Heart left ventricle (tissue), 16 donors: ENCODE measurements around the gene GTF2IRD1. TPM values are rescaled to one million over a fixed set of nuclear protein-coding genes. Genes with fewer than 3 reads are reported as not detected.

Experiments used
- ATAC-seq, 4 donors: fragments of 200-7000 bp; cut with Tn5 transposase; one replicate each; pipeline ENCODE4 v1.9.1; 2020 to 2022; ENCODE audit warnings: moderate library complexity in 4 of 4, mild to moderate bottlenecking in 3 of 4, moderate number of reproducible peaks in 1 of 4
- DNase-seq, 5 donors: peaks; one replicate each; pipeline ENCODE4 v3.0.0-alpha.2; 2020
- H3K27ac ChIP-seq, 12 donors: fragments of 200-600 bp; sonication (generic) in 4 of 12; one replicate each; pipeline versions ENCODE4 v1.5.0 to v1.8.0; 2016 to 2022; ENCODE audit warnings: mild to moderate bottlenecking in 2 of 12
- H3K27me3 ChIP-seq, 9 donors: fragments of 200-600 bp; sonication (generic) in 2 of 9; one replicate each; pipeline versions ENCODE4 v1.5.1 to v1.8.0; 2016 to 2022; ENCODE audit warnings: mild to moderate bottlenecking in 3 of 9
- H3K36me3 ChIP-seq, 9 donors: fragments of 200-600 bp; sonication (generic) in 2 of 9; one replicate each; pipeline versions ENCODE4 v1.5.0 to v1.8.0; 2018 to 2022; ENCODE audit warnings: mild to moderate bottlenecking in 2 of 9
- H3K4me1 ChIP-seq, 12 donors: fragments of 200-600 bp; sonication (generic) in 4 of 12; one replicate each; pipeline versions ENCODE4 v1.5.0 to v1.8.0; 2016 to 2022; ENCODE audit warnings: mild to moderate bottlenecking in 3 of 12
- H3K4me3 ChIP-seq, 12 donors: fragments of 200-600 bp; sonication (generic) in 4 of 12; one replicate each; pipeline versions ENCODE4 v1.5.0 to v1.8.0; 2017 to 2022; ENCODE audit warnings: mild to moderate bottlenecking in 9 of 12, moderate library complexity in 4 of 12
- H3K9me3 ChIP-seq, 12 donors: fragments of 200-600 bp; sonication (generic) in 4 of 12; one replicate each; pipeline versions ENCODE4 v1.5.0 to v1.8.0; 2016 to 2022; ENCODE audit warnings: mild to moderate bottlenecking in 1 of 12
- POLR2A ChIP-seq, 2 donors: fragments of 450-650 bp; IDR thresholded peaks; one replicate each; pipeline ENCODE4 v1.6.1; 2017; ENCODE audit warnings: antibody characterized with exemption in 2 of 2, mild to moderate bottlenecking in 2 of 2, moderate library complexity in 2 of 2
- WGBS, 4 donors: extraction: QIAGEN DNeasy Blood & Tissue Kit in 2 of 4; methylation state at CpG; one replicate each; pipeline versions ENCODE4 v1.1.5 to v1.1.7; 2013 to 2018; 5-methylcytosine and 5-hydroxymethylcytosine counted together
- intact Hi-C, 10 donors: fragments of 100-400 bp; cut with DNase I; formaldehyde crosslinking; loops; one replicate each; pipeline versions ENCODE4 v1.11.1 to v1.14.2; 2022
- polyA plus RNA-seq, 2 donors: library from polyadenylated mRNA; stranded (reverse); fragments of 200-250 nt; gene quantifications; one replicate each; pipeline ENCODE4 v1.2.3, GENCODE V29; 2013
- total RNA-seq, 9 donors: library from RNA; depleted of rRNA in 2 of 9; stranded (reverse); fragments of >200 nt in 2 of 9; fragmentation: NEBNext Ultra II Directional in 3 of 9; extraction: Animal tissue kit (Norgen Biotek cat#: 25700) in 3 of 9; gene quantifications; one replicate each; pipeline versions ENCODE4 v1.1.0 to v1.2.4, GENCODE V29; 2016 to 2023
- TF ChIP-seq, protein P1 (sequence below), 12 donors: fragments of 200-600 bp; sonication (generic) in 4 of 12; IDR thresholded peaks; one replicate each; pipeline versions ENCODE4 v1.5.0 to v1.8.0; 2018 to 2022; ENCODE audit warnings: antibody characterized with exemption in 12 of 12, mild to moderate bottlenecking in 5 of 12
- donor health status: ischemic (EF 13 %, LVEDD 7.1; RV severe dilation, severe dysfunction).
- donor health status: healthy with polysubstance abuse.
- donor health status: DM: no; HTN: yes; CAD: no.
- donor health status: DM: no; HTN: no; CAD: no.
- donor health status: ischemic (EF 25% LVEDD 6.9; RV normal size, moderate dysfunction).
- donor health status: ischemic (EF 25% LVEDD 5.7; RV mildly dilated, moderate dysfunction).
- donor health status: healthy.
- donor health status: DM: yes; HTN: yes; CAD: no.
- donor health status: ischemic (EF 35%, LVEDD 5.7; RV mildly dilated, moderate dysfunction).
- donor health status: nonischemic (EF 11% LVEDD 7.7; RV severe dilation, severe dysfunction).
- donor health status: DM: yes; HTN: yes; CAD: no.
- donor health status: PGD.
- donor health status: ischemic (EF 29% LVEDD 5.4; RV normal size, mild dysfunction).
- donor health status: nonischemic (EF 23%, LVEDD 6.1; RV moderate dilation, normal function).

GTF2IRD1 gene
- total and polyA plus RNA-seq, 11 donors: 10.0 to 40.4 (median 15.6) TPM

DNA sequence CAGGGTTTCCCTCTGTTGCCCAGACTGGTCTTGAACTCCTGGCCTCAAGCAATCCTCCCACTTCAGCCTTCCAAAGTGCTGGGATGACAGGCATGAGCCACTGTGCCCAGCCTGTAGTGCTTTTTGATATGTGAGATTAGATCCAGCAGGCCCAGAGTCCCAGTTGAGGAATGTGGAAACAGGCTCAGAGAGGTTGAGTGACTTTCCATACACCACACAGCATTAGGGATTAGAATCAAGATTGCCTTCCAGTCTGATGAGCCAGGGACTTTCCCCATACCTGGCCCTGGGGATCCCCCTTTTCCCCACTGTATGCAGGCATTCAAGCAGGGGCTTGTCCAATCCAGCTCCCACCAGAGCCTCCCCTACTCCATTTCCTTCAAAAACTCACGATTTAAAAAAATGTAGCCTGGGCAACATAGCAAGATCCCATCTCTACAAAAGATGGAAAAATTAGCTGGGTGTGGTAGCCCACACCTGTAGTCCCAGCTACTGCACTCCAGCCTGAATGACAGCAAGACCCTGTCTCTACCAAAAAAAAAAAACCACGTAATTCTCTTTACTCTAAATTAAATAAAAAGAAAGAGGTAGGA, 128.8 kb downstream of the GTF2IRD1 start:
- Histone ChIP-seq H3K4me1 (peaks cover 0 to 27% (median 8%) of the 10 kb centered on the region in 12 donors), H3K36me3 (no peaks in the 10 kb centered on the region), H3K27me3 (no peaks in the 10 kb centered on the region), H3K4me3 (no peak overlapping the region), H3K9me3 (no peaks in the 10 kb centered on the region), H3K27ac (no peak overlapping the region)
- intact Hi-C loops: no loop called here
- WGBS, 4 donors: 83 to 97% (median 88%) methylated on average over 2 of the region's 2 CpGs
- DNase-seq (no peak), ATAC-seq (no peak)
- TF ChIP-seq POLR2A (IDR thresholded peaks at IDR 0.05): no peak
- TF ChIP-seq, protein P1, sequence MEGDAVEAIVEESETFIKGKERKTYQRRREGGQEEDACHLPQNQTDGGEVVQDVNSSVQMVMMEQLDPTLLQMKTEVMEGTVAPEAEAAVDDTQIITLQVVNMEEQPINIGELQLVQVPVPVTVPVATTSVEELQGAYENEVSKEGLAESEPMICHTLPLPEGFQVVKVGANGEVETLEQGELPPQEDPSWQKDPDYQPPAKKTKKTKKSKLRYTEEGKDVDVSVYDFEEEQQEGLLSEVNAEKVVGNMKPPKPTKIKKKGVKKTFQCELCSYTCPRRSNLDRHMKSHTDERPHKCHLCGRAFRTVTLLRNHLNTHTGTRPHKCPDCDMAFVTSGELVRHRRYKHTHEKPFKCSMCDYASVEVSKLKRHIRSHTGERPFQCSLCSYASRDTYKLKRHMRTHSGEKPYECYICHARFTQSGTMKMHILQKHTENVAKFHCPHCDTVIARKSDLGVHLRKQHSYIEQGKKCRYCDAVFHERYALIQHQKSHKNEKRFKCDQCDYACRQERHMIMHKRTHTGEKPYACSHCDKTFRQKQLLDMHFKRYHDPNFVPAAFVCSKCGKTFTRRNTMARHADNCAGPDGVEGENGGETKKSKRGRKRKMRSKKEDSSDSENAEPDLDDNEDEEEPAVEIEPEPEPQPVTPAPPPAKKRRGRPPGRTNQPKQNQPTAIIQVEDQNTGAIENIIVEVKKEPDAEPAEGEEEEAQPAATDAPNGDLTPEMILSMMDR (IDR thresholded peaks at IDR 0.05): no peak

GRCh38 chr7:74583630-74584029, 129.9 kb downstream of the GTF2IRD1 start:
- H3K9me3 ChIP-seq: no peaks in the 10 kb centered on the region
- WGBS, 4 donors: 87 to 99% (median 90%) methylated on average over 8 of the region's 8 CpGs
- DNase-seq: no peak
- no peak overlapping the region for H3K4me3 ChIP-seq
- intact Hi-C loops: no loop called here
- no peaks in the 10 kb centered on the region for H3K36me3 ChIP-seq
- no peak for ATAC-seq
- H3K4me1 ChIP-seq: peaks cover 0 to 35% (median 13%) of the 10 kb centered on the region in 12 donors
- H3K27ac ChIP-seq: no peak overlapping the region
- H3K27me3 ChIP-seq: no peaks in the 10 kb centered on the region
- TF ChIP-seq, protein P1 (IDR thresholded peaks at IDR 0.05): no peak
- no peak for TF ChIP-seq POLR2A (IDR thresholded peaks at IDR 0.05)

- no peak overlapping the region for H3K4me3 ChIP-seq
- intact Hi-C loops: no loop called here
- DNase-seq (no peak), ATAC-seq (no peak)
- H3K27me3 ChIP-seq: no peaks in the 10 kb centered on the region
- H3K9me3 ChIP-seq: no peaks in the 10 kb centered on the region
- H3K27ac ChIP-seq: no peak overlapping the region
- H3K4me1 ChIP-seq: peaks cover 0 to 35% (median 13%) of the 10 kb centered on the region in 12 donors
- WGBS, 4 donors: 90 to 94% (median 93%) methylated on average over 17 of the region's 17 CpGs
- TF ChIP-seq POLR2A (IDR thresholded peaks at IDR 0.05): no peak
- TF ChIP-seq, protein P1 (IDR thresholded peaks at IDR 0.05): no peak
- no peaks in the 10 kb centered on the region for H3K36me3 ChIP-seq
Measured at GRCh38 chr7:74584160-74584954, 130.7 kb downstream of the GTF2IRD1 start.

DNA sequence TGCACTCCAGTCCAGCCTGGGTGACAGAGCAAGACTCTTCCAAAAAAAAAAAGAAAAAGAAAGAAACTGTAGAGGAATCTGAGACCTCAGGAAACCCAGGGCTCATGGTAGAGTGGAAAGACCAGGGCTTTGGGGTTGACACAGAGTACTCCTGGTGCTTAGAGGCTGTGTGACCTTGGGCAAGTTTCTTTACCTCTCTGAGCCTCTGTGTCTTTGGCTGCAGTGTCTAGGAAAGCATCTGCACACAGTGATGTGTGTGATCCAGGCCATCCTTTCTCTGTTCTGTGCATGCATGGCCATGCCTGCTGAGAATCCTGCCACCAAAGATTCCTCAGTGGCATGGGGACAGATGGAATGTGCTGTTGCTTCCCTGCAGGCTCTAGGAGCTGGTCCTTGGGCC, 132.1 kb downstream of the GTF2IRD1 start:
- no peak overlapping the region for H3K4me3 ChIP-seq

More for the DNA sequence above, 132.1 kb downstream of the GTF2IRD1 start:
- TF ChIP-seq, protein P1 (IDR thresholded peaks at IDR 0.05): no peak
- TF ChIP-seq POLR2A (IDR thresholded peaks at IDR 0.05): no peak
- DNase-seq: no peak
- intact Hi-C loops: loop anchor here in 1 of 10 donors (5.0 kb wide), 1 partner anchor 71 kb away; the partner anchor contains the start of gene GTF2I
- no peak overlapping the region for H3K27ac ChIP-seq
- ATAC-seq: no peak
- peaks cover 0 to 13% (median 4%) of the 10 kb centered on the region in 9 donors for H3K36me3 ChIP-seq
- H3K9me3 ChIP-seq: no peaks in the 10 kb centered on the region
- peaks cover 0 to 25% (median 13%) of the 10 kb centered on the region in 12 donors for H3K4me1 ChIP-seq
- H3K27me3 ChIP-seq: no peaks in the 10 kb centered on the region
